OCI-LY3 (cell line): ENCODE measurements around the gene MED26.

Experiments
- CTCF ChIP-seq: fragments of 200-600, 300-600 bp; sonication (generic); IDR thresholded peaks from 2 replicates; pipeline ENCODE4 v1.5.1; 2014; ENCODE audit warnings: antibody characterized with exemption, low read length, low read depth
- EZH2phosphoT487 ChIP-seq: fragments of 200-600 bp; shearing (Covaris generic); IDR thresholded peaks from 2 replicates; pipeline ENCODE4 v1.6.1; 2018; ENCODE audit warnings: antibody characterized with exemption, mixed run types, low read depth

- TF ChIP-seq CTCF (no peak), EZH2phosphoT487 (no peak)
These were observed 45.2 kb upstream of the MED26 start for GRCh38 chr19:16673231-16673630.
